Activated T-cell treated with anti-CD3 and anti-CD28 coated beads, Interleukin-2, amount 50 U/mL, for 24 hours (primary cell): ENCODE results near the gene LRRK2.
"Not testable (repeated sequence)": the region's sequence is repeated elsewhere in the genome, so short reads cannot be mapped to it uniquely, and the experiment has no call there.

Experiments
- DNase-seq: peaks from one replicate; pipeline ENCODE4 v3.0.0-alpha.2; 2020
- H3K27ac Mint-ChIP-seq: 2 replicates; pipeline ENCODE4 v1.8.0; 2020; ENCODE audit warnings: mild to moderate bottlenecking, mixed read lengths
- H3K27me3 Mint-ChIP-seq: 2 replicates; pipeline ENCODE4 v1.8.0; 2020; ENCODE audit warnings: mixed read lengths
- H3K36me3 Mint-ChIP-seq: 2 replicates; pipeline ENCODE4 v1.8.0; 2020; ENCODE audit warnings: low read depth, mixed read lengths
- H3K4me1 Mint-ChIP-seq: 2 replicates; pipeline ENCODE4 v1.8.0; 2020; ENCODE audit warnings: low read depth, mixed read lengths
- H3K4me3 Mint-ChIP-seq: 2 replicates; pipeline ENCODE4 v1.8.0; 2020; ENCODE audit warnings: mild to moderate bottlenecking, moderate library complexity, mixed read lengths
- H3K9me3 Mint-ChIP-seq: 2 replicates; pipeline ENCODE4 v1.8.0; 2020; ENCODE audit warnings: mixed read lengths

LRRK2 gene

DNA sequence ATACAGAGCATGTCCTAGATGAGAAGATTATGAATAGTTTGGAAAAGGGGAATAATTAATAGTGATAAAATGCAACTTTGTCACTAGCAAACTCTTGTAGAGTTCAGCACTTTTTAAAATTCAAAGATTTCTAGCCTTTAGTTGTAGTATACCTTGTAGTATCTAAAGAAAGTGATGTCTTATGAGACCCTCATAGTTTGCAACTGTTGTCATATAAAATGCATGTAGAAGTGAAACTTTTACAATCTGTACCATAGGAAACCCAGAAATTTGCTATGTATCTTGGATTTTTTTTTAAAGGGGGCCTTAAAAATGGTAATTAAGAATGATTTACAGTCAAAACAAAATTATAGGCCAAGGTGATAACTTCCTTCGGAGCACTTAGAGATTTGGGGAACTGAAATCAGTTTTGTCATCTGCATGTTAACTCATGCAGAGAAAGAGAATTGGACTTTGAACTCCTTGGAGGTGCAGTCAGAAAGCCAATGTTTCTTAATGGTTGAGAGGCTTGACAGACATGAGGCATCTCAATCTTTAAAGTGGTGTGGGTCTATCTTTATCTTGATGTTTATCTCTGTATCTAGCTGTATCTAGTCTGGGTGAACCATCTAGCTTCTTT is 1.3 kb downstream of the LRRK2 start:
- no peaks in the 10 kb centered on the region for H3K9me3 Mint-ChIP-seq
- H3K36me3 Mint-ChIP-seq: no peaks in the 10 kb centered on the region
- no peak overlapping the region for H3K27ac Mint-ChIP-seq
- DNase-seq: no peak
- H3K27me3 Mint-ChIP-seq: peaks cover 54% of the 10 kb centered on the region
- H3K4me1 Mint-ChIP-seq: peaks cover 13% of the 10 kb centered on the region
- no peak overlapping the region for H3K4me3 Mint-ChIP-seq

DNA sequence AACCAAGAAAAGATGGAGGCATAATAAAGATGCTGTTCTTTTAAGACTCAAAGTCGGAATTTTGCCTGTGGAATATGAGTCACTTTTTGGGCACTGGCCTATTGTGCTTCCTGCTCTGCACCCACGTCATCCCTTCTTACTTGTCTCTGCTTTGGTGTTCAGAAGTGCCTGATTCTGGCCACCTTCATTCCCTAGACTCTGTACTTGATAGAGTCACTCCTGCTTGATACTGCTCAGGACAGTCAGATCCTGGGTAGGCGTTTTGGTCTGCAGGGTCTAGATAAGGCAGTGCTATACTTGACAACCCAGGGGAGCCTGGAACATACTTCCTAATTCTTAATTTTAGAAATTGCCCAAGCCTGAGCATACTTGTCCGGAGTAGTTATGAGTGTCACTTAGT is 1.9 kb downstream of the LRRK2 start:
- no peak for DNase-seq
- Mint-ChIP-seq H3K27me3 (peaks cover 48% of the 10 kb centered on the region), H3K27ac (no peak overlapping the region), H3K4me1 (peaks cover 13% of the 10 kb centered on the region), H3K4me3 (no peak overlapping the region), H3K9me3 (no peaks in the 10 kb centered on the region), H3K36me3 (no peaks in the 10 kb centered on the region)

DNA sequence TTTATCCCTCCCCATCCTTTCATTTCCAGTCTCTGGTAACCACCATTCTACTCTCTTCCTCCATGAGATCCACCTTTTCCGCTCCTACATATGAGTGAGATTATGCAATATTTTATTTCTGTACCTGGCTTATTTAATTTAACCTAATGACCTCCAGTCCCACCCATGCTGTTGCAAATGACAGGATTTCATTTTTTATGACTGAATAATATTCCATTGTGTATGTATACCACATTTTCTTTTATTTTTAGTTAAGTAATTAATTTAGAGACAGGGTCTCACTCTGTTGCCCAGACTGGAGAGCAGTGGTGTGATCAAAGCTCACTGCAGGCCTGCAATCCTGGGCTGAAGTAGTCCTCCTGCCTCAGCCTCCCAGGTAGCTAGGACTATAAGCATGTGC is 2.6 kb downstream of the LRRK2 start:
- Mint-ChIP-seq H3K9me3 (no peaks in the 10 kb centered on the region), H3K4me1 (peaks cover 13% of the 10 kb centered on the region), H3K4me3 (no peak overlapping the region), H3K27me3 (peaks cover 51% of the 10 kb centered on the region), H3K27ac (no peak overlapping the region), H3K36me3 (no peaks in the 10 kb centered on the region)
- no peak for DNase-seq

DNA sequence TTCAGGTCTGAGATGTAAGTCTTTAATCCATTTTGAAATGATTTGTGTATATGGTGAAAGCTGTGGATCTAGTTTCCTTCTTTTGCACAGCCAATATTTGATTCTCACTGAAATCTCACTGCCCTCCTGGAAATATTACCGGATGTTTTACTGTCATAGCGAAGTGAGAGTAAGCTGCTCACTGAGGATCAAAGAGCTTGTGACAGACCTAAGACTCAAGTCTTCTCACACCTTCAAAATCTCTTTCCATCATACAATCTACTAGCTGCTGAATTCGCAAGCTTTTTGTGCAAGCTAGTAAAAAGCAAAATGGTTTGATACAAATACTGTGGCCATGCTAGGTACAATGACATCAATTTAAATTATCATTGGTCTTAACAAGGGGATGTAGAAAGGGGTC is 3.9 kb downstream of the LRRK2 start:
- no peak overlapping the region for H3K4me3 Mint-ChIP-seq
- H3K9me3 Mint-ChIP-seq: no peaks in the 10 kb centered on the region
- peaks cover 13% of the 10 kb centered on the region for H3K4me1 Mint-ChIP-seq
- H3K27ac Mint-ChIP-seq: no peak overlapping the region
- peaks cover 41% of the 10 kb centered on the region for H3K27me3 Mint-ChIP-seq
- H3K36me3 Mint-ChIP-seq: no peaks in the 10 kb centered on the region
- no peak for DNase-seq

DNA sequence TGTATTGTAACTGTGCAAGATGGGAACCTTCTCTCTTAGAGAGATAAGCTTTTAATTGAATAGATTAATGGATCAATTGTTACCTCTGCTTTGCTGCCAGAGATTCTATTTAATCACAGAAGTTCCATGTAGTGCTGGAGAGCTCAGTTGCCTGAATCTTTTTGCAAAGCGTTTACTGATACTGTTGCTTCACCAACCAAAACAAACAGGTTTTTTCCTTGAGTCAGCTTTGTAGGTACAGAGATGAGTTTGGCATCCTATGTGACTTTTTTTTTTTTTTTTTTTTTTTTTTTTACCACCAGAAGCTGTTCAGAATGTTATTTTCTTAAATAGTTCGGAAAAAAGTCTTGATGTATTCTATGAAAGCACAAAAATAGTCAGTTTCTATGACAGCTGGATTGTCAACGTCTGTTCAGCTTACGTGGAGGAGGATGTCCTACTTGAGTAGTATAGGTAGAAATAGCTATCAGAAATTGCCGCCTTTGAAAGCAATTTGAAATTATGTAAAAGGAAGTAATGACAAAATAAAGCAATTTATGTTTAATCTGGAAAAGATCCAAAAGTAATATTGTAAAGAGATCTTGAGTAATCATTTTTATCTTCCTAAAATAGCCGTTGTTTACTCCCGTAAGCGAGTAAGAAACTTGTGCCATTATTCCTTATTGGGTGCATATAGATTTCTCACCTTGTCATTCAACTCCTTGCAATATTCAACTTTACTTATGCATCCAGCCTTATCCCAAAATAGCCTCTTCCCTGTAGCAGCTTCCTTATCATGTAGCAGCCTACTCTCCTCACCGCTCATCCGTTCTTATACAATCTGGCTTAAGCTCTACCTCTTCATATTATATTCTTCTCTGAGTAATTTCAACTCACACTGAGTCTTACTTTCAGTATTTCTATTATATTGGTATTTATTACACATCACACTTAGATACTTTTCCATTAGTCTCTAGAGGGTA is 5.2 kb downstream of the LRRK2 start:
- Mint-ChIP-seq H3K4me3 (no peak overlapping the region), H3K27ac (no peak overlapping the region), H3K9me3 (no peaks in the 10 kb centered on the region), H3K36me3 (no peaks in the 10 kb centered on the region), H3K27me3 (peaks cover 35% of the 10 kb centered on the region), H3K4me1 (peaks cover 8% of the 10 kb centered on the region)
- DNase-seq: no peak

DNA sequence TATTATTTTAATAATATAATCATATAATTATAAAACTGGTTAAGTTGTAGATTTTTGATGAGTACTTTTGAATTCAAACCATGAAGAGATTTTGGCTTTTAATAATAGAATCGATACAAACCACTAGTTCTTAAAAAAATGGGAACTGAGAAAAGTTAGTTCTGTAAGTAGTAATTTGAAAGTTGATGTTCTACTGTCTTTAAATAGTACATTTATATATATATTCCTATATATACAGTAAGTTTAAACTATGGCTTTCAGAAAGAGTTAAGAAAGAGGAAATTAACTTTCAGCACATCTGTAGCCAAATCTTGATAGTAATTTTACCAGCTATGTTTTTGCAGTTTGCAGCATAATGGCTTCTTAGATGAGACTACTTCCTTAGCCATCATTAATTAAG is 7.8 kb downstream of the LRRK2 start:
- H3K4me3 Mint-ChIP-seq: no peak overlapping the region
- no peak overlapping the region for H3K27ac Mint-ChIP-seq
- H3K4me1 Mint-ChIP-seq: no peaks in the 10 kb centered on the region
- DNase-seq: no peak
- no peaks in the 10 kb centered on the region for H3K9me3 Mint-ChIP-seq
- no peaks in the 10 kb centered on the region for H3K36me3 Mint-ChIP-seq
- peaks cover 12% of the 10 kb centered on the region for H3K27me3 Mint-ChIP-seq

DNA sequence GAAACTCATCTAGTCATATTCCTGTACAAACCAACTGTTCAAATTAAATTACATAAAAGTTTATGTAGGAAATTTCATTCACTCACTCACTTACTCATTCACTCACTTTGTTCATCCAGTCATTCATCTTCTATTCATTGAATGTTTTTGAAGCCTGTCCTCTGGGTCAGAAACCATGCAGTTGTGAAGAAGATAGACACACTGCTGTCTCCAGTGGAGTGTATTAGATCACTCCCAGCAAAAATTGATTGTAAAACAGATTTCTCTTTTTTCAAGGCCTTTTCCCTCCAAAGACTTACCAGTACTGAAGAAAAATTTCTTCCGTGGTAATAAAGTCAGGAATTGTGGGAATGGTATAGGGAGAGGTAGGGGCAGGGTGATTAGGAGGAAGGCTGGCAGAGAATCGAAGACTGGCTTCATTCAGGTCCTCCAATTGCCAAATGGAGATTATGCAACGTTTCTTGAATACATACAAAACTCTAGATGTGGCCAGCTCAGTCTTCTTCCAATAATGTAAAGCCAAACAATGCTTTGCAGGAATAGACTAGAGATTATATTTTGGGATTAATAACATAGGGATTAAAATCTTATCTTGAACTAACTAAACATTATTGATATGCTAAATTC is 9.1 kb downstream of the LRRK2 start:
- no peak for DNase-seq
- peaks cover 4% of the 10 kb centered on the region for H3K27me3 Mint-ChIP-seq
- H3K36me3 Mint-ChIP-seq: no peaks in the 10 kb centered on the region
- H3K4me1 Mint-ChIP-seq: no peaks in the 10 kb centered on the region
- no peak overlapping the region for H3K4me3 Mint-ChIP-seq
- no peak overlapping the region for H3K27ac Mint-ChIP-seq
- H3K9me3 Mint-ChIP-seq: no peaks in the 10 kb centered on the region

DNA sequence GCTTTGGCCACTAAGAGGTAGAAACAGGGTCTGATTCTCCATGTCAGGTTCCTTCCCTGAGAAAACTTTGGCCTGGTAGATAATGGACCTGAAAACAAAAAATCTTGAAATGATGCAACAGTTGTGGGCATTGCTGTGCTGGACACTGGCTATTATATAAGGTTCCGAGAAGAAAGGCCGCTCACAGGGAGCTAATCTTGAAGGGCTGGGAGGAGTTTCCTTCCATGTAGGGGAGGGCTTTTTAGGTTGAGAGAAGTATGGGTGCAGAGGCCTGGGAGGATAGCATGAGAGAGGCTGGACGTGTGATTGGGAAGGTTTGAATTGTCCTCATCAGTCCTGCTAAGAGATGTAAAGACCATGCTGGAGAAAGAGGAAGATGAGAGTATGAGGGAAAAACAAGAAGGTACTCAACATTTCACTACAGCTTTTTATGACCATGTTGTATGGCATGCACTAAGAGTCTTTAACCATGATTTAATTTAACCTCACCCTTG is 11.6 kb downstream of the LRRK2 start:
- Mint-ChIP-seq H3K4me1 (no peaks in the 10 kb centered on the region), H3K27me3 (peaks cover 3% of the 10 kb centered on the region), H3K9me3 (no peaks in the 10 kb centered on the region), H3K36me3 (no peaks in the 10 kb centered on the region), H3K27ac (no peak overlapping the region), H3K4me3 (no peak overlapping the region)
- no peak for DNase-seq

DNA sequence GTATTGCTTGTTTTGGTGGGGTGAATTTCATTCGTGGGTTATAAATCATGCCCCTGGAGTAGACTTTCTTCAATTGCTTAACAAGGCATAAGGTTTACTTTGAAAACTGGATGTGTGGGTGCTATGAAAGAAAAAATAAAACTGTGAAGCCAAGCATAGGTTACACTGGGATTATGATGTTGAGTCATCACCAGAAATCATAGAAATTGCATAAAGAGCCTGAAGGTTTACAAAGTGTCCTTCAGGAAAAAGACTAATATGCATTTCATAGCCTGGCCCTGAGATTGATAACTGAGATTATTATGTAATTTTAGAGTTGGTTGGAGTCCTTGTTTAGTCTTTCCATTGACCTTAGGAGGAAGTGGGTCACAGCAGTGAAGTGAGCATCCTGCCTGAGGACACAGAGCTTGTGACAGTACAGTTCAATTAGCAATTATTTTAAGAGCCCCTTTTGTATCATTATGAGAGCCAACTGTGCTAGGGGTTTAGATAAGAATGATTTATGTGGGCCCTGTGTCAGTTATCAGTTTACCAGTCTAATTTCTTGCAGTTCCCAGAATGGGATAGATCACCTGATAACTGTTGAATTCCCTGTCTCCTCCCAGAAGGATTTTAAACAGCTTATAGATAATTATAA is 13.6 kb downstream of the LRRK2 start:
- H3K36me3 Mint-ChIP-seq: no peaks in the 10 kb centered on the region
- no peak overlapping the region for H3K27ac Mint-ChIP-seq
- H3K9me3 Mint-ChIP-seq: no peaks in the 10 kb centered on the region
- no peak for DNase-seq
- no peak overlapping the region for H3K4me3 Mint-ChIP-seq
- no peaks in the 10 kb centered on the region for H3K4me1 Mint-ChIP-seq
- H3K27me3 Mint-ChIP-seq: no peaks in the 10 kb centered on the region

DNA sequence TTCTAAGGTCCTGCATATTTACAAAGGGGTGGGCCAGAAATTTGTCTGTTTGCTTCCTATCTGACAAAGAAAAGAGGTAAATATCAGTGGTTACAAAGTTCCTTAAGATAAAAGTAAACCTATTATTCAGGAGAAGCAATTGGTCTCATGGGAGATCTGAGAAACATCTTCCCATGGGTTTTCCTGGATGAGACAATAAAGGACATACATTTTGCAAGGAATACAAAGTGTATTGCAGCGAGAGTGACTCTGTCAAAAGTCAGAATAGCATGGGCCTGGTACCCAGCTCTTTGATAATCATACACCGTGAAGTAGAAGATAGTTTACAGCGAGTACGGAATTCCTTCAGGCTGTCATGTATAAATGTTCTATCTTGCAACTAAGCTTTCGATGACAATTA is 14.2 kb downstream of the LRRK2 start:
- no peaks in the 10 kb centered on the region for H3K36me3 Mint-ChIP-seq
- no peak overlapping the region for H3K27ac Mint-ChIP-seq
- H3K9me3 Mint-ChIP-seq: no peaks in the 10 kb centered on the region
- H3K4me3 Mint-ChIP-seq: no peak overlapping the region
- DNase-seq: no peak
- H3K27me3 Mint-ChIP-seq: no peaks in the 10 kb centered on the region
- H3K4me1 Mint-ChIP-seq: no peaks in the 10 kb centered on the region

DNA sequence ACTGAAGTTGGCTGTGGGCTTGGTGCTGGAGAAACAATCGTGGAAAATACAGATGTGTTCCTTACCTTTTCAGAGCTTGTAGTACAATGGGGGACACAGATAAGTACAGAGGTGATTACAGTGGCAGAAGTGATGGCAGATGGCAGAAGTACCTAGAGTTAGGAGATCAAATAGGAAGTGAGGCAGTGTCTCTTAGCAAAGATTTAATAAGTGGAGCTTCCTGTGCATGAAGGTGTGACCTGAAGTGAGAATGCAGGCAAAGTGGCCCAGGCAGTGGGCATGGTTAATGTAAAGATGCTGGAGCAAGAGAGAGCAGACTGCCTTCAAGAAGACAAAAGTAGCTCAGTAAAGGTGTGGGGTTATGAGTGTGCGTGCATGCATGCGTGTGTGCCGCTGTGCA is 16.0 kb downstream of the LRRK2 start:
- Mint-ChIP-seq H3K36me3 (no peaks in the 10 kb centered on the region), H3K27me3 (no peaks in the 10 kb centered on the region), H3K9me3 (no peaks in the 10 kb centered on the region), H3K4me1 (no peaks in the 10 kb centered on the region), H3K4me3 (no peak overlapping the region), H3K27ac (no peak overlapping the region)
- no peak for DNase-seq

DNA sequence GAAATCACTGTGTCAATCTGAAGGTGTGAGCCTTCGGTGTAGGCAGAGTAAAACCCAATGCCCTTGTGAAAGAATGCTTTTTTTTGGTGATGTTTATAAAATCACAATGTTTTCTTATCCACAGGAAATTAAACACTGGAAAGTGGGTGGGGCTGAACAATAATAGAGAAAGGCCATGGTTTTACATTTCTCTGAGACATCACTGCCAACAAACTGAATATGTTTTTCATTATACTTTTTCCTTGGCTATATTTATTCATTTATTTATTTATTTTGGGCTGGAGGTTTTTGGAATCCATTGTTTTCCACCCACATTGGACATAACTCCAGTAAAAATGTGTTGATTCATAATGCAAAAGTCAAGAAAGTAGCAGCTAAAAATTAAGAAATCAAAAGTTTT is 16.9 kb downstream of the LRRK2 start:
- no peaks in the 10 kb centered on the region for H3K36me3 Mint-ChIP-seq
- no peaks in the 10 kb centered on the region for H3K9me3 Mint-ChIP-seq
- no peak overlapping the region for H3K27ac Mint-ChIP-seq

DNA sequence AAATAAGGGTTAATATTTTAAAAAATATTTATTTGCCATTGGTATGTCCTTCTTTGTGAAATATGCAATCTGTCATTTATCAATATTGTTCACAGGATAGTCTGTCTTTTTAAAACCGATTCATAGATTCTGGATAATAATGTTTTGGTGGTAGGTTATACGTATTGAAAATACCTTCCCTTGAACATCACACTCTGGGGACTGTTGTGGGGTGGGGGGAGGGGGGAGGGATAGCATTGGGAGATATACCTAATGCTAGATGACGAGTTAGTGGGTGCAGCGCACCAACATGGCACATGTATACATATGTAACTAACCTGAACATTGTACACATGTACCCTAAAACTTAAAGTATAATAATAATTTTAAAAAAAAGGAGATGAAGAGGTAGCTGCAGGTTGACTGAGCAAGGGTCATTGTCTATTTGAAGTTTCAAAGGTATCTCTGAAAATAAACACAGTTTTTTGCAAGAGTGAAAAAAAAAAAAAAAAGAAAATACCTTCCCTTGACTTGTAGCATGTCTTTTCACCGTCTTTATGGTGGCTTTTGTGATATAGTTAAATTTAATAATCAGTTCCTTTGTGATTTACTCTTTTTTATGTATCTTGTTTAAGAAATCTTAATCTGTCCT is 19.8 kb downstream of the LRRK2 start:
- H3K27ac Mint-ChIP-seq, H3K36me3 Mint-ChIP-seq, H3K4me3 Mint-ChIP-seq, H3K4me1 Mint-ChIP-seq, DNase-seq, H3K27me3 Mint-ChIP-seq, H3K9me3 Mint-ChIP-seq: not testable (repeated sequence)

More for the DNA sequence above, 16.9 kb downstream of the LRRK2 start:
- Mint-ChIP-seq H3K4me3 (no peak overlapping the region), H3K27me3 (no peaks in the 10 kb centered on the region), H3K4me1 (no peaks in the 10 kb centered on the region)
- no peak for DNase-seq

DNA sequence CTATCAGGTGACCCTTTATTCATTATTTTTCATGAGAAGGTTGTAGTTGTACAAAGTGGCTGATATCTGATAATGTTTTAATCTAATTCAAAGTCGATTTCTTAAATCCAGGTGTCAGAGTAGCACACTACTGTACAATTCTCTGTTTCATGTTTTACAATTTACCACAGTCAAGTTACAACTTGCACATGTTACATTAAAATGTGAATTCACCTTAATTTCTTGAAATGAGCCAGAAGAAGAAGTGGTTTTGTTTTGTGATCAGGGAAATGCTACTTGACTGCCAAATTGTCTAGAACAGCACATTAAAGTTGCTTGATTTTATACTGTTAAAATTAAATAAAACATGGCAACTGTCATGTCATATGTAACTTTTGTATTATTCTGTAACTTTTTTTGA is 23.2 kb downstream of the LRRK2 start:
- Mint-ChIP-seq H3K36me3 (no peaks in the 10 kb centered on the region), H3K4me1 (no peaks in the 10 kb centered on the region), H3K4me3 (no peak overlapping the region), H3K9me3 (no peaks in the 10 kb centered on the region), H3K27ac (no peak overlapping the region), H3K27me3 (no peaks in the 10 kb centered on the region)
- DNase-seq: no peak
